SK-N-MC (cell line): ENCODE measurements around the gene ITGAV.

ENCODE experiments used
- EZH2 ChIP-seq: fragments of 200-600 bp; sonication (generic); IDR thresholded peaks from one replicate; pipeline ENCODE4 v1.6.1; 2017; ENCODE audit warnings: antibody characterized with exemption
- POLR2AphosphoS5 ChIP-seq: IDR thresholded peaks from 2 replicates; pipeline ENCODE4 v1.6.1; 2012; ENCODE audit warnings: mild to moderate bottlenecking, low read depth, low read length, borderline replicate concordance

DNA sequence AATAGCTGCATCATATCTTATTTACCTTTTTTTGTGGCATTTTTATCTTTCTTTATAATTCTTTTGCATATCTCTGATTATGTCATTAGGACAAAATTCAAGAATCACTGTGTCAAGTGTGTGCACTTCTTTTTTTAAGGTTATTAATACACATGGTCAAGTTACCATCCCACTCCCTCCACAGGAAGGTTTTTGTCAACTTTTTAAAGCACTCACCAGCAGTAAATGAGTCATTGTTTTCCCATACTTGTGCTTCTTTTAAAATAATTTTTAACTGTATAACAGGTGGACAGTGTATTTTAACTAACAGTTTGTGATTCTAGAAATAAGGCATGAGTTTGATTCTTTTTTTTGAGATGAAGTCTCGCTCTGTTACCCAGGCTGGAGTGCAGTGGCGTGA lies 58.3 kb downstream of the ITGAV start:
- no peak for TF ChIP-seq EZH2
- no peak for TF ChIP-seq POLR2AphosphoS5
